ENCODE measurements around the gene SLC1A7.
A peak's percentile ranks its signal among the peaks of the same experiment; 100 is the strongest.

SLC1A7 gene

DNA sequence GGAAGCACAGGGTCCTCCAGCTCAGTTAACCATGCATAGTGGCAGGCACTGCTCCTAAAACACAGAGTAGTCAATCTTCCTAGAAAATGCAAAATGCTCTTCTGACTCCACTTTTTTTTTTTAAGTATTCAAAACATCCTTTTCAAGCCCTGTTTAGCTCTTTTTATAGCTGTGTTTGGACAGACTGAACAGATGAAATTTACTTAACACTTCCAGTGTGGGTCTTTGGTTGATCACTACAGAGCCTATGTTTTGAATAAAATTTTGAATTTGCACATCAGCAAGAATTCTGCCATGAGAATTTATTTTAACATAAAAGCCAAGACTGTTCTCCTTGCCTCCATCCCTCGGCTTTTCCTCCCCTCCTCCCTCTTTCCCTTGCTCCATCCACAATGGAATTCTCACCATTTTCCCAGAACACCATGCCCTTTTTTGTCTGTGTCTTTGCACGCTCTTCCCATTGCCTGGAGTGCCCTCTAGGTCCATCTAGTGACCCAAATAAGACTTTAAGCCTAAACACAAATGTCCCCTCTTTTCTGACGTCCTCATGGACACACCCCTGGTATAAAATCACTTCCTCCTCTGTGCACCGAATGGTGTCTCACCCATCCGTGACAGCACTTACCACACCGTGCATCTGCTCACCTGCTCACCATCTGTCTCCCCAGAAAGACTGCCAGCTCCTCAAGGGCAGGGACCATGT is 30.1 kb upstream of the SLC1A7 start:
- no peaks in the 10 kb centered on the region for H3F3A ChIP-seq (ENCODE audit: low read depth)
- peak overlapping the region; percentile 63 for H2AFZ ChIP-seq (ENCODE audit: low read length)
- H3K4me3 ChIP-seq (ENCODE audit: low read length, poor library complexity, severe bottlenecking) = no peak overlapping the region
- H3K4me1 ChIP-seq (ENCODE audit: insufficient read depth, low read length, poor library complexity, severe bottlenecking) = no peaks in the 10 kb centered on the region
- no peak overlapping the region for H3K9ac ChIP-seq (ENCODE audit: low read depth, low read length, poor library complexity, severe bottlenecking)
- H3K36me3 ChIP-seq (ENCODE audit: insufficient read depth, low read length) = no peaks in the 10 kb centered on the region
- no peaks in the 10 kb centered on the region for H3K27me3 ChIP-seq (ENCODE audit: insufficient read depth, low read length, poor library complexity, severe bottlenecking)
- H3K9me2 ChIP-seq (replicated peaks; ENCODE audit: low read depth, low read length) = no peaks in the 10 kb centered on the region
- H3K9me3 ChIP-seq (ENCODE audit: insufficient read depth, low read depth, low read length) = no peaks in the 10 kb centered on the region
- H3K79me2 ChIP-seq (ENCODE audit: insufficient read depth, low read length) = no peaks in the 10 kb centered on the region
- H4K20me1 ChIP-seq (ENCODE audit: insufficient read depth, low read length, poor library complexity, severe bottlenecking) = no peaks in the 10 kb centered on the region
- H3K4me2 ChIP-seq (ENCODE audit: low read depth, low read length, poor library complexity, severe bottlenecking) = no peak overlapping the region
- no peak for TF ChIP-seq EZH2phosphoT487 (IDR thresholded peaks at IDR 0.05; ENCODE audit: borderline replicate concordance)
- TF ChIP-seq, protein P1, sequence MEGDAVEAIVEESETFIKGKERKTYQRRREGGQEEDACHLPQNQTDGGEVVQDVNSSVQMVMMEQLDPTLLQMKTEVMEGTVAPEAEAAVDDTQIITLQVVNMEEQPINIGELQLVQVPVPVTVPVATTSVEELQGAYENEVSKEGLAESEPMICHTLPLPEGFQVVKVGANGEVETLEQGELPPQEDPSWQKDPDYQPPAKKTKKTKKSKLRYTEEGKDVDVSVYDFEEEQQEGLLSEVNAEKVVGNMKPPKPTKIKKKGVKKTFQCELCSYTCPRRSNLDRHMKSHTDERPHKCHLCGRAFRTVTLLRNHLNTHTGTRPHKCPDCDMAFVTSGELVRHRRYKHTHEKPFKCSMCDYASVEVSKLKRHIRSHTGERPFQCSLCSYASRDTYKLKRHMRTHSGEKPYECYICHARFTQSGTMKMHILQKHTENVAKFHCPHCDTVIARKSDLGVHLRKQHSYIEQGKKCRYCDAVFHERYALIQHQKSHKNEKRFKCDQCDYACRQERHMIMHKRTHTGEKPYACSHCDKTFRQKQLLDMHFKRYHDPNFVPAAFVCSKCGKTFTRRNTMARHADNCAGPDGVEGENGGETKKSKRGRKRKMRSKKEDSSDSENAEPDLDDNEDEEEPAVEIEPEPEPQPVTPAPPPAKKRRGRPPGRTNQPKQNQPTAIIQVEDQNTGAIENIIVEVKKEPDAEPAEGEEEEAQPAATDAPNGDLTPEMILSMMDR (conservative IDR thresholded peaks at IDR 0.05; ENCODE audit: low read length) = no peak

DNA sequence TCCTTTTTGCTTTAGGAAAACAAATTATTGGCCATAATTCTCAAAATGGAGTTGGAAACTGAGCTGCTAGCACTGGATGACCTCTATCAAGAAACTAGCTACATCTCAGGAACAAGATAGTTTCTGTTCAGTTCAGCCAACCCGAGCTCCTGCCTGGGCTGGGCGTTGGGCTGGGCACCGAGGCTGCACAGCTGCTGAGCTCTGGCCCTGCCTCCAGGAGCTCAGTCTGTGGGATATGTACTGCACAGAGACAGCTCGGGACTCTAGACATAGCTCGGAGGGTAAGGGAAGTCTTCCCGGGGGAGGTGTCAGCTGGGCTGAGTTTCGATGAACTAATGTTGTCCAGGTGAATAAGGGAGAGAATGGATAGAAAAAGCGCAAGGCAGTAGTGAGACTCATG is 24.5 kb upstream of the SLC1A7 start:
- Histone ChIP-seq H2AFZ (ENCODE audit: low read length) (no peak overlapping the region), H3K9ac (ENCODE audit: low read depth, low read length, poor library complexity, severe bottlenecking) (no peak overlapping the region), H3K9me3 (ENCODE audit: insufficient read depth, low read depth, low read length) (no peaks in the 10 kb centered on the region), H4K20me1 (ENCODE audit: insufficient read depth, low read length, poor library complexity, severe bottlenecking) (no peaks in the 10 kb centered on the region), H3K4me2 (ENCODE audit: low read depth, low read length, poor library complexity, severe bottlenecking) (no peak overlapping the region), H3K36me3 (ENCODE audit: insufficient read depth, low read length) (no peaks in the 10 kb centered on the region), H3K27me3 (ENCODE audit: insufficient read depth, low read length, poor library complexity, severe bottlenecking) (no peaks in the 10 kb centered on the region), H3F3A (ENCODE audit: low read depth) (no peaks in the 10 kb centered on the region), H3K79me2 (ENCODE audit: insufficient read depth, low read length) (no peaks in the 10 kb centered on the region), H3K9me2 (replicated peaks; ENCODE audit: low read depth, low read length) (no peaks in the 10 kb centered on the region), H3K4me1 (ENCODE audit: insufficient read depth, low read length, poor library complexity, severe bottlenecking) (no peaks in the 10 kb centered on the region), H3K4me3 (ENCODE audit: low read length, poor library complexity, severe bottlenecking) (no peak overlapping the region)
- TF ChIP-seq, protein P1 (conservative IDR thresholded peaks at IDR 0.05; ENCODE audit: low read length) = no peak
- no peak for TF ChIP-seq EZH2phosphoT487 (IDR thresholded peaks at IDR 0.05; ENCODE audit: borderline replicate concordance)

DNA sequence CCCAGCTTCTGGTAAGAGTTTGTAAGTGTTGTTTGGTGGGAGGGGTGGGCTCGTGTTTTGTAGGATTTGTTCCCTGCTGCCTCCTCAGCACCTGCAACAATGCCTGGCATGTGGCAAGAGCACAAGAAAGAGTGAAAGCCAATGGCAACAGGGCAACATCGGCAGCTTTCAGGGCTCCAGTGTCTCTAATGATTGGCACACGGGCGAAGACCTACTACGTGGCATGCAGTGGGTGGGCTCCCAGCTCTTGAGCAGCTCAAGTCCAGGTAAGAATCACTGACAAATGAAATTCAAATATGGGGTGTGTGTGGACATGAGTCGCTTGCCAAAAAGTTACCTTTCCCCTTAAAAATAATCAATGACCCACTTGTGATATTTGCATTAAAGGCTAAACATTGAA is 23.9 kb upstream of the SLC1A7 start:
- no peak overlapping the region for H3K4me3 ChIP-seq (ENCODE audit: low read length, poor library complexity, severe bottlenecking)
- H2AFZ ChIP-seq (ENCODE audit: low read length) = no peak overlapping the region
- H3F3A ChIP-seq (ENCODE audit: low read depth) = no peaks in the 10 kb centered on the region
- no peak overlapping the region for H3K9ac ChIP-seq (ENCODE audit: low read depth, low read length, poor library complexity, severe bottlenecking)
- no peaks in the 10 kb centered on the region for H3K36me3 ChIP-seq (ENCODE audit: insufficient read depth, low read length)
- H3K4me2 ChIP-seq (ENCODE audit: low read depth, low read length, poor library complexity, severe bottlenecking) = no peak overlapping the region
- no peaks in the 10 kb centered on the region for H4K20me1 ChIP-seq (ENCODE audit: insufficient read depth, low read length, poor library complexity, severe bottlenecking)
- no peaks in the 10 kb centered on the region for H3K27me3 ChIP-seq (ENCODE audit: insufficient read depth, low read length, poor library complexity, severe bottlenecking)
- no peaks in the 10 kb centered on the region for H3K79me2 ChIP-seq (ENCODE audit: insufficient read depth, low read length)
- no peaks in the 10 kb centered on the region for H3K9me3 ChIP-seq (ENCODE audit: insufficient read depth, low read depth, low read length)
- no peaks in the 10 kb centered on the region for H3K9me2 ChIP-seq (replicated peaks; ENCODE audit: low read depth, low read length)
- no peaks in the 10 kb centered on the region for H3K4me1 ChIP-seq (ENCODE audit: insufficient read depth, low read length, poor library complexity, severe bottlenecking)
- TF ChIP-seq EZH2phosphoT487 (IDR thresholded peaks at IDR 0.05; ENCODE audit: borderline replicate concordance) = no peak
- TF ChIP-seq, protein P1 (conservative IDR thresholded peaks at IDR 0.05; ENCODE audit: low read length) = no peak
